Measurements from ENCODE around the gene KRT33B. TPM values are rescaled to one million over a fixed set of nuclear protein-coding genes. Genes with fewer than 3 reads are reported as not detected.

Gene KRT33B
- total and polyA plus RNA-seq, 2 donors (not counting 1 experiment from before 2014, with no cell fraction given) = not detected

- DNase-seq (ENCODE audit: low read depth in 2 of 2) = no peak
- TF ChIP-seq CTCF (conservative IDR thresholded peaks at IDR 0.05 in 1 of 2, IDR thresholded peaks at IDR 0.05 in 1 of 2; ENCODE audit: low read depth in 1 of 2, low read length in 2 of 2) (no peak), EZH2 (IDR thresholded peaks at IDR 0.05; ENCODE audit: low read length, missing control alignments) (no peak)
- Histone ChIP-seq H3K4me3 (replicated peaks in 1 of 4; ENCODE audit: control extremely low read depth in 1 of 4, insufficient read depth in 1 of 4, low read depth in 3 of 4, low read length in 4 of 4) (no peak overlapping the region), H3K9ac (ENCODE audit: insufficient read depth, low read length) (no peak overlapping the region), H3K36me3 (ENCODE audit: control insufficient read depth, insufficient read depth, low read length) (no peaks in the 10 kb centered on the region), H3K4me1 (ENCODE audit: control insufficient read depth, extremely low read depth, insufficient read depth, low read length) (peaks cover 5% of the 10 kb centered on the region), H3K27ac (ENCODE audit: insufficient read depth, low read length) (no peak overlapping the region), H3K79me2 (ENCODE audit: control insufficient read depth, insufficient read depth, low read length) (no peaks in the 10 kb centered on the region), H2AFZ (ENCODE audit: low read length) (no peak overlapping the region), H3K9me3 (ENCODE audit: control insufficient read depth, insufficient read depth, low read depth, low read length) (no peaks in the 10 kb centered on the region), H4K20me1 (ENCODE audit: control insufficient read depth, extremely low read depth, insufficient read depth, low read length) (no peaks in the 10 kb centered on the region), H3K4me2 (ENCODE audit: extremely low read depth, insufficient read depth, low read length) (no peak overlapping the region), H3K27me3 (ENCODE audit: control insufficient read depth, insufficient read depth, low read length) (no peaks in the 10 kb centered on the region)
Measured at GRCh38 chr17:41322903-41323895, 46.4 kb downstream of the KRT33B start.

GRCh38 chr17:41322094-41322902 is 47.3 kb downstream of the KRT33B start:
- Histone ChIP-seq H3K4me2 (ENCODE audit: extremely low read depth, insufficient read depth, low read length) (no peak overlapping the region), H3K4me3 (replicated peaks in 1 of 4; ENCODE audit: control extremely low read depth in 1 of 4, insufficient read depth in 1 of 4, low read depth in 3 of 4, low read length in 4 of 4) (no peak overlapping the region), H4K20me1 (ENCODE audit: control insufficient read depth, extremely low read depth, insufficient read depth, low read length) (no peaks in the 10 kb centered on the region), H3K9ac (ENCODE audit: insufficient read depth, low read length) (no peak overlapping the region), H3K27me3 (ENCODE audit: control insufficient read depth, insufficient read depth, low read length) (no peaks in the 10 kb centered on the region), H3K4me1 (ENCODE audit: control insufficient read depth, extremely low read depth, insufficient read depth, low read length) (peaks cover 5% of the 10 kb centered on the region), H3K9me3 (ENCODE audit: control insufficient read depth, insufficient read depth, low read depth, low read length) (no peaks in the 10 kb centered on the region), H3K36me3 (ENCODE audit: control insufficient read depth, insufficient read depth, low read length) (no peaks in the 10 kb centered on the region), H2AFZ (ENCODE audit: low read length) (peak overlapping the region; percentile 64), H3K79me2 (ENCODE audit: control insufficient read depth, insufficient read depth, low read length) (no peaks in the 10 kb centered on the region), H3K27ac (ENCODE audit: insufficient read depth, low read length) (no peak overlapping the region)
- DNase-seq (ENCODE audit: low read depth in 2 of 2) = peak; percentile 62 to 68
- peak; percentile 90 for TF ChIP-seq CTCF (conservative IDR thresholded peaks at IDR 0.05 in 1 of 2, IDR thresholded peaks at IDR 0.05 in 1 of 2; ENCODE audit: low read depth in 1 of 2, low read length in 2 of 2)
- TF ChIP-seq EZH2 (IDR thresholded peaks at IDR 0.05; ENCODE audit: low read length, missing control alignments) = no peak

GRCh38 chr17:41318231-41318630 is 51.4 kb downstream of the KRT33B start:
- no peaks in the 10 kb centered on the region for H3K36me3 ChIP-seq (ENCODE audit: control insufficient read depth, insufficient read depth, low read length)
- no peaks in the 10 kb centered on the region for H4K20me1 ChIP-seq (ENCODE audit: control insufficient read depth, extremely low read depth, insufficient read depth, low read length)
- no peak overlapping the region for H3K9ac ChIP-seq (ENCODE audit: insufficient read depth, low read length)
- peaks cover 3% of the 10 kb centered on the region for H3K27me3 ChIP-seq (ENCODE audit: control insufficient read depth, insufficient read depth, low read length)
- no peaks in the 10 kb centered on the region for H3K9me3 ChIP-seq (ENCODE audit: control insufficient read depth, insufficient read depth, low read depth, low read length)
- no peak overlapping the region for H3K27ac ChIP-seq (ENCODE audit: insufficient read depth, low read length)
- H3K4me1 ChIP-seq (ENCODE audit: control insufficient read depth, extremely low read depth, insufficient read depth, low read length) = peaks cover 5% of the 10 kb centered on the region
- H2AFZ ChIP-seq (ENCODE audit: low read length) = no peak overlapping the region
- H3K79me2 ChIP-seq (ENCODE audit: control insufficient read depth, insufficient read depth, low read length) = no peaks in the 10 kb centered on the region
- DNase-seq (ENCODE audit: low read depth in 2 of 2) = no peak
- H3K4me2 ChIP-seq (ENCODE audit: extremely low read depth, insufficient read depth, low read length) = no peak overlapping the region
- no peak for TF ChIP-seq EZH2 (IDR thresholded peaks at IDR 0.05; ENCODE audit: low read length, missing control alignments)
- TF ChIP-seq CTCF (conservative IDR thresholded peaks at IDR 0.05 in 1 of 2, IDR thresholded peaks at IDR 0.05 in 1 of 2; ENCODE audit: low read depth in 1 of 2, low read length in 2 of 2) = no peak
- no peak overlapping the region for H3K4me3 ChIP-seq (replicated peaks in 1 of 4; ENCODE audit: control extremely low read depth in 1 of 4, insufficient read depth in 1 of 4, low read depth in 3 of 4, low read length in 4 of 4)
